ENCODE measurements around the gene TPRN.

TPRN gene

DNA sequence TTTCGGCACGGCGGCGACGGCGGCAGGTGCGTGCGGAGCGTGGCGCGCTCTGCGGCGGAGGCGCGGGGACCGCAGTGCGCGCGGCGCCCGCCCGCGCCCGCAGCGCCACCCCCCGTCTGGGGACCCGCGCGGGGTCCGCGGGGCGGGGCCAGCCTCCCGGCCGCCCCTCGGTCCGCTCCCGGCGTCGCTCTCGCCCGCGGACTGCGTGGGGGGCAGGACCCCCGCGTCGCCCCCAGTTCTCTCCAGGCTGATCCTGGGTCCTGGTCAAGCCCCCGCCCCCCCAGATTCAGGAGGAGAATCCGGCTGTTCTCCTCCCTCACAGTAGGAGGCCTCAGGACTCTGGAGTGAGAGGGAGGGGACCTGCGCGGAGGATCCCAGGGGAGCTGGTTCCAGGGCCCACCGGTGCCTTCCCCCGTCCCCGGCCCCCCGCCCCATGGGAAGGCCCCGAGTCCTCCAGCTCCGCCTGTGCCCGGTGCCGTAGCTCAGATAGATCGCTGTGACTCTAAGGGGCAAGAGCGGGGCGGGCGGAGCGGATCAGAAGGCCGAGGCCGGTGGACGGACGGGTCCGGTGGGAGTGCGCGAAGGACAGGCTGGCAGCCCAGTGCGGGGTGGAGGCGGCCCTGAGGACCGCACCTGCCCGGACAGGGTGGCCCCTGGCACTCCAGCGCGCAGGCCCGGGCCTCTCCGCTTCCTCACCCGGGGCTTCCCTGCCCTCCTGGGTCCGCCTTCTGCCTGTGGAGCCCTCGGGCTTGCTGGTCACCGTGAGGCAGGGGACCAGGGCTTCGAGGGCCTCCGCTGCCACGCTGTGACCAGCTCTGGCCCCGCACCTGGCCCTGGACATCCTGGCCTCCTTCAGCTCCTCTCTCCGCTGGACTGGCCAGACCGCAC lies 21.9 kb upstream of the TPRN start, which contains the start of gene RNF208:
TSS of gene RNF208 (minus strand) at position 51 of the 888 bp plus-strand sequence. CDS start 1,028 bp downstream, outside the sequence.
- H4K5ac ChIP-seq (ENCODE audit: low read length) = no peak within 1 kb of the TSS
- H3K27me3 ChIP-seq (ENCODE audit: insufficient read depth, low read length, poor library complexity) = peaks cover 2% of the 10 kb centered on the region
- H3K27ac ChIP-seq (ENCODE audit: low read depth, low read length) = no peak within 1 kb of the TSS
- no peak within 1 kb of the TSS for H3K4ac ChIP-seq (ENCODE audit: low read depth, low read length)
- peak within 1 kb of the TSS; percentile 84 for H3K56ac ChIP-seq (ENCODE audit: low read length)
- H3K23ac ChIP-seq (ENCODE audit: low read length) = no peak within 1 kb of the TSS
- no peaks in the 10 kb centered on the region for H3K79me1 ChIP-seq (ENCODE audit: low read length)
- no peak within 1 kb of the TSS for H2BK5ac ChIP-seq (ENCODE audit: low read length)
- peaks cover 5% of the 10 kb centered on the region for H3K4me1 ChIP-seq (ENCODE audit: control insufficient read depth, low read depth, low read length)
- H3K18ac ChIP-seq (ENCODE audit: low read length) = peak within 1 kb of the TSS; percentile 11
- H3K36me3 ChIP-seq (ENCODE audit: control insufficient read depth, insufficient read depth, low read length) = no peaks in the 10 kb centered on the region
- H2AK5ac ChIP-seq (ENCODE audit: low read length) = no peak within 1 kb of the TSS
- no peak within 1 kb of the TSS for H2BK15ac ChIP-seq (replicated peaks; ENCODE audit: low read depth)
- peak within 1 kb of the TSS; percentile 61 for H3K4me2 ChIP-seq (ENCODE audit: low read length)
- H4K8ac ChIP-seq (ENCODE audit: low read depth, low read length) = peak within 1 kb of the TSS; percentile 17
- H3K9ac ChIP-seq (ENCODE audit: low read length) = peak within 1 kb of the TSS; percentile 65
- H2BK120ac ChIP-seq (ENCODE audit: low read depth, low read length) = no peak within 1 kb of the TSS
- H3K4me3 ChIP-seq (ENCODE audit: low read length) = no peak within 1 kb of the TSS
- WGBS (ENCODE audit: extremely low coverage, insufficient coverage, low lambda C conversion rate) = no CpG with 5 or more reads among the region's 88 CpGs
- H3K79me2 ChIP-seq (ENCODE audit: control insufficient read depth, insufficient read depth, low read length) = no peaks in the 10 kb centered on the region
- DNase-seq = no peak

DNA sequence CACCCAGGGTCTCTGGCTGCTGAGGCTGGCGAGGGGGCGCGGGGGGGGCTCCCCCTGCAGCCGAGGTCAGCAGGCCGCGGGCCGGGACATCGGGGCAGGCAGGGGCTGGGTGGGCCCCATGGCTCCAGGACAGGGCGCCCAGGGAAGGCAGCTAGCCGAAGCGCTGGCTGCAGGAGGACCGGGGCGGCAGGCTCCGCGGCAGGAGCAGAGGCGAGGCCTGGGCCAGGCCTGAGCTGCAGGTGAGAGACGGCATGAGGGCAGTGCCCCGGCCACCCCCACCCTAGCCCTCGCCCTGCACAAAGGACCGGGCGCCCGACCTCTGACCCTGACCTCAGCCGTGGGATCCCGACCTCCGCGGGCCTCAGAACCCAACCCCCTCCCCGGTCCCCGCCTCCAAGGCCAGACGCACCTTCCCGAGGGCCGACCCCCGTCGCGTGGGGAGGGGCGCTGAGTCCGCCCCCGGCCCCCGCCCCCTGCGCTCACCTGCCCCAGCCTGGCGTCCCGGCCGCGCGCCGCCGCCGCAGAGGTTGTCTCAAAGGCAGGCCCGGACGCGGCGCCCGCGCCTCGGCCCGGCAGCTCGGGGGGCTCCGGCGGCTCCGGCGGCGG lies 21.1 kb upstream of the TPRN start:
- Histone ChIP-seq H3K27ac (ENCODE audit: low read depth, low read length) (no peak overlapping the region), H3K4ac (ENCODE audit: low read depth, low read length) (no peak overlapping the region), H3K36me3 (ENCODE audit: control insufficient read depth, insufficient read depth, low read length) (no peaks in the 10 kb centered on the region), H2AK5ac (ENCODE audit: low read length) (no peak overlapping the region), H3K79me2 (ENCODE audit: control insufficient read depth, insufficient read depth, low read length) (no peaks in the 10 kb centered on the region), H2BK5ac (ENCODE audit: low read length) (no peak overlapping the region), H3K4me2 (ENCODE audit: low read length) (peak overlapping the region; percentile 11), H3K56ac (ENCODE audit: low read length) (peak overlapping the region; percentile 84), H3K4me1 (ENCODE audit: control insufficient read depth, low read depth, low read length) (peaks cover 5% of the 10 kb centered on the region), H4K5ac (ENCODE audit: low read length) (no peak overlapping the region), H3K23ac (ENCODE audit: low read length) (no peak overlapping the region), H3K4me3 (ENCODE audit: low read length) (no peak overlapping the region), H2BK15ac (replicated peaks; ENCODE audit: low read depth) (no peak overlapping the region), H2BK120ac (ENCODE audit: low read depth, low read length) (no peak overlapping the region), H3K9ac (ENCODE audit: low read length) (peak overlapping the region; percentile 54), H4K8ac (ENCODE audit: low read depth, low read length) (no peak overlapping the region), H3K27me3 (ENCODE audit: insufficient read depth, low read length, poor library complexity) (peaks cover 2% of the 10 kb centered on the region), H3K79me1 (ENCODE audit: low read length) (no peaks in the 10 kb centered on the region), H3K18ac (ENCODE audit: low read length) (peak overlapping the region; percentile 11)
- no CpG with 5 or more reads among the region's 61 CpGs for WGBS (ENCODE audit: extremely low coverage, insufficient coverage, low lambda C conversion rate)
- peak; percentile 30 for DNase-seq

DNA sequence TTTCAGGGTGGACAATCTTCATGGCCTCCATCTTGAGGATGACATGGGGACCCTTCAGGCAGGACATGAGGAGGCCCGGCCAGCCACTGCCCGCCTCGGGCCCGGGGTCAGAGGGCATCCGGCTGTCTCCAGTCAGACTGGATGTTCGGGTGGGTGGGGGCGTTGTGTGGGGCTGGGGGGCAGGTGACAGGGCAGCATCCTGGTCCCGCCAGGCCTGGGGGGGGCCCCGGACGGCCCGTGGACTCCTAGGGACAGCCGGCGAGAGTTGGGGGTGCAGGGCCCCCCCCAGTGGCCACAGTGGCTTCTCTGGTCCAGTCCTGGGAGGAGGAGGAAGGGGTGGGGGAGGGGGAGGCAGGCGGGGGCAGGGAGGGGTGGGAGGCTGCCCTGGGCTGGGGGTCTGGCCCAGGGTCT lies 20.6 kb upstream of the TPRN start:
- Histone ChIP-seq H4K8ac (ENCODE audit: low read depth, low read length) (no peak overlapping the region), H3K4me1 (ENCODE audit: control insufficient read depth, low read depth, low read length) (peaks cover 5% of the 10 kb centered on the region), H3K79me2 (ENCODE audit: control insufficient read depth, insufficient read depth, low read length) (no peaks in the 10 kb centered on the region), H2BK5ac (ENCODE audit: low read length) (no peak overlapping the region), H2AK5ac (ENCODE audit: low read length) (no peak overlapping the region), H3K9ac (ENCODE audit: low read length) (no peak overlapping the region), H3K27ac (ENCODE audit: low read depth, low read length) (no peak overlapping the region), H3K4ac (ENCODE audit: low read depth, low read length) (no peak overlapping the region), H3K79me1 (ENCODE audit: low read length) (no peaks in the 10 kb centered on the region), H2BK15ac (replicated peaks; ENCODE audit: low read depth) (no peak overlapping the region), H2BK120ac (ENCODE audit: low read depth, low read length) (no peak overlapping the region), H3K23ac (ENCODE audit: low read length) (no peak overlapping the region), H3K4me2 (ENCODE audit: low read length) (no peak overlapping the region), H4K5ac (ENCODE audit: low read length) (no peak overlapping the region), H3K4me3 (ENCODE audit: low read length) (no peak overlapping the region), H3K27me3 (ENCODE audit: insufficient read depth, low read length, poor library complexity) (peaks cover 2% of the 10 kb centered on the region), H3K18ac (ENCODE audit: low read length) (no peak overlapping the region), H3K36me3 (ENCODE audit: control insufficient read depth, insufficient read depth, low read length) (no peaks in the 10 kb centered on the region), H3K56ac (ENCODE audit: low read length) (peak overlapping the region; percentile 84)
- DNase-seq = no peak
- WGBS (ENCODE audit: extremely low coverage, insufficient coverage, low lambda C conversion rate) = no CpG with 5 or more reads among the region's 14 CpGs

DNA sequence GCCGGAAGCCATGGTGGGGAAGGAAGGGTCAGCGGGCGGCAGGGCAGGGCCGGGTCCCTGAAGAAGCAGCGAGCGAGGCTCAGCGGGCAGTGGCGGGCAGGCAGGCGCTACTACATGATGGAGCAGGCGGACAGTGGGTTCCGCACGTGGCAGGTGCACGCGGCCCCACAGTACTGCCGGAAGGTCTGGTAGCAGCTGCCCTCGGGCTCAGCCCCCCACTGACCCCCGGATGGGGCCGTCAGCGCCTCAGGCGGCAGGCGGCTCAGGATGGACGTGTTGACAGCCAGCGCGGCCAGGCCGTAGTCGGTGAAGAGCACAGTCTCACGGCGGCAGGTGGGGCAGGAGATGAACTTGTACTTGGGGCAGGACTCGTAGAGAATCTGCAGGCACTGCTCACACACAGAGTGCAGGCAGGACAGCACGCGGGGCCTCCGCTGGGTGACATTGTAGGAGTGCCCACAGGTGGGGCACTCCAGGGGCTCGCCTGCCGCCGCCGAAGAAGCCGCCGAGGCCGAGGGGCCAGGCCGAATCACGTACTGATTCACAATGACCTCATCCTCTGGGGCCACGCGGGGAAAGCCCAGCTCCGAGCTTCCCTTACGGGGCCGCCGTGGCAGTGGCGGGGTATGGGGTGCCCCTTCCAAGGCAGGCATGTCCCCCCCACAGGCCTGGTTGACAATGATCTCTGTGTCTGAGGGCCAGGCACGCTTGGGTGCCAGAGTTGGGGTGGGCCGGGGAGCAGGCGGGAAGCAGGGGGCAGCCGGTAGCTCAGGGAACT lies 20.0 kb upstream of the TPRN start:
- peaks cover 2% of the 10 kb centered on the region for H3K27me3 ChIP-seq (ENCODE audit: insufficient read depth, low read length, poor library complexity)

DNA sequence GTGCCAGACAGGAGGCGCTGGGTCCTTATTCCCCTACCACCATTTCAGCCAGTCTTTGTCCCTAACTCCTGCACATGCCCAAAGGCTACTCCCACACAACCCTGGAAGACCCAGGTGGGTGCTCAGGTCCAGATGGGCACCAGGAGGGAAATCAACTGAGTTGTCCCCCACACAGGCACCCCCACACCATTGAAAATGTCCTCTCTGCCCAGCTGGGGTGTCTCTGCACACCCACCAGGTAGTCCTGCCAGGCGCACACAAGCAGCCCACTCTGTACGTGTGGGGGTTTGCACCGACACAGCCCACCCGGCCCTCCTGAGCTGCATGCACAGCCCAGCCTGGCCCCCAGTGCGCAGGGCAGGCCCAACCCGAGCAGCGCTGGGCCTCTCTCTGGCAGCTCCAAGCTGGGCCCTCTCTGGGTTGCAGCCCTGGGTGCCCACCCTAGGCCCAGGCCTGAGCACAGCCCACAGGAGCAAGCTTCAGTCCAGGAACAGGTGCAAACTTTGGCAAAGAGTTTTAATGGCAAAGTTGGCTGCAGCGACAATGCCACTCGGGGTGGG lies 19.3 kb upstream of the TPRN start:
- Histone ChIP-seq H3K36me3 (ENCODE audit: control insufficient read depth, insufficient read depth, low read length) (peaks cover 1% of the 10 kb centered on the region), H3K27ac (ENCODE audit: low read depth, low read length) (no peak overlapping the region), H2BK5ac (ENCODE audit: low read length) (no peak overlapping the region), H3K4me3 (ENCODE audit: low read length) (no peak overlapping the region), H2AK5ac (ENCODE audit: low read length) (no peak overlapping the region), H3K4ac (ENCODE audit: low read depth, low read length) (no peak overlapping the region), H2BK15ac (replicated peaks; ENCODE audit: low read depth) (no peak overlapping the region), H3K79me1 (ENCODE audit: low read length) (no peaks in the 10 kb centered on the region), H3K9ac (ENCODE audit: low read length) (no peak overlapping the region), H3K18ac (ENCODE audit: low read length) (no peak overlapping the region), H4K5ac (ENCODE audit: low read length) (no peak overlapping the region), H3K4me2 (ENCODE audit: low read length) (no peak overlapping the region), H3K79me2 (ENCODE audit: control insufficient read depth, insufficient read depth, low read length) (no peaks in the 10 kb centered on the region), H2BK120ac (ENCODE audit: low read depth, low read length) (no peak overlapping the region), H3K56ac (ENCODE audit: low read length) (no peak overlapping the region), H4K8ac (ENCODE audit: low read depth, low read length) (no peak overlapping the region), H3K4me1 (ENCODE audit: control insufficient read depth, low read depth, low read length) (peaks cover 5% of the 10 kb centered on the region), H3K23ac (ENCODE audit: low read length) (no peak overlapping the region), H3K27me3 (ENCODE audit: insufficient read depth, low read length, poor library complexity) (peaks cover 2% of the 10 kb centered on the region)
- WGBS (ENCODE audit: extremely low coverage, insufficient coverage, low lambda C conversion rate) = no CpG with 5 or more reads among the region's 10 CpGs
- no peak for DNase-seq

More for the DNA sequence above, 20.0 kb upstream of the TPRN start:
- Histone ChIP-seq H4K5ac (ENCODE audit: low read length) (no peak overlapping the region), H3K79me1 (ENCODE audit: low read length) (no peaks in the 10 kb centered on the region), H4K8ac (ENCODE audit: low read depth, low read length) (no peak overlapping the region), H3K4me1 (ENCODE audit: control insufficient read depth, low read depth, low read length) (peaks cover 5% of the 10 kb centered on the region), H3K27ac (ENCODE audit: low read depth, low read length) (no peak overlapping the region), H3K4ac (ENCODE audit: low read depth, low read length) (no peak overlapping the region), H2BK15ac (replicated peaks; ENCODE audit: low read depth) (no peak overlapping the region), H3K56ac (ENCODE audit: low read length) (no peak overlapping the region), H2BK120ac (ENCODE audit: low read depth, low read length) (no peak overlapping the region), H2BK5ac (ENCODE audit: low read length) (no peak overlapping the region), H3K18ac (ENCODE audit: low read length) (no peak overlapping the region), H3K36me3 (ENCODE audit: control insufficient read depth, insufficient read depth, low read length) (no peaks in the 10 kb centered on the region), H3K4me3 (ENCODE audit: low read length) (no peak overlapping the region), H3K23ac (ENCODE audit: low read length) (no peak overlapping the region), H3K4me2 (ENCODE audit: low read length) (no peak overlapping the region), H3K9ac (ENCODE audit: low read length) (no peak overlapping the region), H3K79me2 (ENCODE audit: control insufficient read depth, insufficient read depth, low read length) (no peaks in the 10 kb centered on the region), H2AK5ac (ENCODE audit: low read length) (no peak overlapping the region)
- WGBS (ENCODE audit: extremely low coverage, insufficient coverage, low lambda C conversion rate) = no CpG with 5 or more reads among the region's 52 CpGs
- DNase-seq = no peak

Data from mesendoderm (in vitro differentiated cells).